Activated T-cell treated with anti-CD3 and anti-CD28 coated beads for 48 hours (primary cell): Measurements from ENCODE around the gene LETM1.

ENCODE experiments used
- DNase-seq: peaks from one replicate; pipeline ENCODE4 v3.0.0-alpha.2; 2020; ENCODE audit warnings: low read depth

Gene LETM1

GRCh38 chr4:1806596-1807331 is 49.2 kb downstream of the LETM1 start:
- DNase-seq, result no peak

GRCh38 chr4:1806223-1806564 is 49.8 kb downstream of the LETM1 start:
- DNase-seq, result no peak

- no peak for DNase-seq
These were observed 50.3 kb downstream of the LETM1 start for GRCh38 chr4:1805493-1806222.

- no peak for DNase-seq
These were observed 51.1 kb downstream of the LETM1 start for GRCh38 chr4:1804638-1805492.

- DNase-seq, result no peak
These were observed 52.2 kb downstream of the LETM1 start for GRCh38 chr4:1803523-1804423.

GRCh38 chr4:1802720-1803522 is 53.0 kb downstream of the LETM1 start:
- no peak for DNase-seq

GRCh38 chr4:1802151-1802715 is 53.7 kb downstream of the LETM1 start:
- DNase-seq, result no peak

GRCh38 chr4:1801286-1801958 is 54.5 kb downstream of the LETM1 start:
- no peak for DNase-seq

GRCh38 chr4:1800805-1801204 is 55.2 kb downstream of the LETM1 start:
- no peak for DNase-seq

- DNase-seq, result no peak
These were observed 56.3 kb downstream of the LETM1 start for GRCh38 chr4:1799387-1800375.

- no peak for DNase-seq
These were observed 57.2 kb downstream of the LETM1 start for GRCh38 chr4:1798580-1799386.

GRCh38 chr4:1797861-1798579 is 57.9 kb downstream of the LETM1 start:
- DNase-seq, result no peak

- DNase-seq, result no peak
These were observed 58.6 kb downstream of the LETM1 start for GRCh38 chr4:1797298-1797860.

GRCh38 chr4:1796486-1797204 is 59.3 kb downstream of the LETM1 start:
- DNase-seq, result no peak

- no peak for DNase-seq
These were observed 60.4 kb downstream of the LETM1 start for GRCh38 chr4:1795299-1796195.
